Activated CD4-positive, alpha-beta T cell treated with anti-CD3 and anti-CD28 coated beads for 36 hours (primary cell): ENCODE data around the gene SMIM8. TPM values are rescaled to one million over a fixed set of nuclear protein-coding genes. Genes with fewer than 3 reads are reported as not detected.

Source experiments
- total RNA-seq, 2 experiments: library from RNA; stranded (reverse); gene quantifications; one replicate each; pipeline ENCODE4 v1.2.3, GENCODE V29; 2021

SMIM8 gene
- total RNA-seq, 2 experiments from 2014 or later: 8.5 to 10.1 TPM

Other genes with a start within 250 kb of the SMIM8 start
- gene CGA, start 227.5 kb upstream of the SMIM8 start, total RNA-seq: not detected
- gene ZNF292, start 167.0 kb upstream of the SMIM8 start, total RNA-seq: 10 to 100 TPM; 68.8 to 81.8 TPM
- not detected for gene GJB7, start 6.7 kb downstream of the SMIM8 start, total RNA-seq
- gene C6orf163, start 22.2 kb downstream of the SMIM8 start, total RNA-seq: 1 to 10 TPM; 1.2 to 1.5 TPM
- not detected for gene CFAP206, start 85.4 kb downstream of the SMIM8 start, total RNA-seq
- gene SLC35A1, start 150.4 kb downstream of the SMIM8 start, total RNA-seq: 1 to 10 TPM; 6.5 to 9.9 TPM